ENCODE measurements around the gene MPDU1. TPM values are rescaled to one million over a fixed set of nuclear protein-coding genes. Genes with fewer than 3 reads are reported as not detected.

MPDU1 gene
- 76.4 TPM for total RNA-seq

- peak; percentile 97 for DNase-seq (ENCODE audit: low spot score)
Observed at GRCh38 chr17:7583253-7584109, at the start of gene MPDU1. MPDU1 (plus strand) TSS chr17:7583852; CDS start chr17:7583863, 11 bp downstream.

GRCh38 chr17:7538050-7538449 lies 45.6 kb upstream of the MPDU1 start:
- DNase-seq (ENCODE audit: low spot score) = no peak

GRCh38 chr17:7538891-7539545 lies 44.6 kb upstream of the MPDU1 start:
- DNase-seq (ENCODE audit: low spot score) = no peak

- no peak for DNase-seq (ENCODE audit: low spot score)
Observed at GRCh38 chr17:7541074-7541621, 42.5 kb upstream of the MPDU1 start.

GRCh38 chr17:7544911-7545310 lies 38.7 kb upstream of the MPDU1 start:
- DNase-seq (ENCODE audit: low spot score) = no peak

- peak; percentile 57 for DNase-seq (ENCODE audit: low spot score)
Observed at GRCh38 chr17:7548585-7549400, 34.9 kb upstream of the MPDU1 start, which contains the start of gene TNFSF12. TNFSF12 (plus strand) TSS chr17:7549058; CDS start chr17:7549154, 96 bp downstream.

- DNase-seq (ENCODE audit: low spot score) = no peak
Observed at GRCh38 chr17:7549401-7550055, 34.1 kb upstream of the MPDU1 start.

- no peak for DNase-seq (ENCODE audit: low spot score)
Observed at GRCh38 chr17:7550344-7550743, 33.3 kb upstream of the MPDU1 start.

- no peak for DNase-seq (ENCODE audit: low spot score)
Observed at GRCh38 chr17:7551396-7551795, 32.3 kb upstream of the MPDU1 start.

GRCh38 chr17:7552621-7553051 lies 31.0 kb upstream of the MPDU1 start:
- peak; percentile 25 for DNase-seq (ENCODE audit: low spot score)

GRCh38 chr17:7553356-7553755 lies 30.3 kb upstream of the MPDU1 start:
- DNase-seq (ENCODE audit: low spot score) = no peak

GRCh38 chr17:7555320-7555948 lies 28.2 kb upstream of the MPDU1 start:
- no peak for DNase-seq (ENCODE audit: low spot score)

- DNase-seq (ENCODE audit: low spot score) = no peak
Observed at GRCh38 chr17:7556627-7557026, 27.0 kb upstream of the MPDU1 start.

GRCh38 chr17:7557147-7557764 lies 26.4 kb upstream of the MPDU1 start:
- no peak for DNase-seq (ENCODE audit: low spot score)

- DNase-seq (ENCODE audit: low spot score) = peak; percentile 92
Observed at GRCh38 chr17:7557775-7558543, 25.7 kb upstream of the MPDU1 start.

GRCh38 chr17:7558544-7559319 lies 24.9 kb upstream of the MPDU1 start, which contains the start of gene TNFSF13:
TNFSF13 (plus strand) TSS chr17:7558750; CDS start chr17:7559040, 290 bp downstream.
- no peak for DNase-seq (ENCODE audit: low spot score)

- no peak for DNase-seq (ENCODE audit: low spot score)
Observed at GRCh38 chr17:7559320-7560171, 24.1 kb upstream of the MPDU1 start.

Measured in mucosa of gallbladder (tissue), 1 donor.